Coronary artery (tissue), 2 donors: ENCODE results near the gene IRAG1.

Experiments
- DNase-seq: peaks from one replicate; pipeline ENCODE4 v3.0.0-alpha.2; 2017; ENCODE audit warnings: low spot score
- H3K27ac ChIP-seq, 2 donors: fragments of 200-600 bp; sonication (generic); one replicate each; pipeline ENCODE4 v1.5.1; 2016 to 2019
- H3K4me3 ChIP-seq: fragments of 200-600 bp; sonication (generic); 2 replicates; pipeline ENCODE4 v1.5.1; 2016; ENCODE audit warnings: mild to moderate bottlenecking, moderate library complexity
- TF ChIP-seq, protein P1 (sequence below): fragments of 200-600 bp; sonication (generic); IDR thresholded peaks from one replicate; pipeline ENCODE4 v1.5.1; 2019; ENCODE audit warnings: antibody characterized with exemption

Gene IRAG1

DNA sequence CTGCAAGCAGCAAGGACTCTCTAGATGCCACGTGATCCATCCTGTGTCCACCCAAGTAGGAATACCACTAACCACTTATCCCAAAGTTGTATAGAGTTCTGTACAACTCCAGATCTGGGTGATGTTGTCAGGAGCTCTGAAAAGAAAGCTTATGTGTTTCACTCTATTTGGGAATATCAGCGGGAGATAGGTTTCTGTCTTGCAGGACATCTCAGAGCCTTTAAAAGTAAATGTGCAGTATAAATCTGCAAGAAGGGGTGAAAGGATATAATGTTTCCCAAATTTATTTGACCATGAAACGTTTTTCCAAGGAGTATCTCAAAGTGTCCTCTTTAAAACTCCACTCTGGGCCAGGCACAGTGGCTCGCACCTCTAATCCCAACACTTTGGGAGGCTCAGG lies 13.9 kb downstream of the IRAG1 start:
- DNase-seq: no peak
- H3K27ac ChIP-seq: peak overlapping the region; percentile 24 to 92
- TF ChIP-seq, protein P1, sequence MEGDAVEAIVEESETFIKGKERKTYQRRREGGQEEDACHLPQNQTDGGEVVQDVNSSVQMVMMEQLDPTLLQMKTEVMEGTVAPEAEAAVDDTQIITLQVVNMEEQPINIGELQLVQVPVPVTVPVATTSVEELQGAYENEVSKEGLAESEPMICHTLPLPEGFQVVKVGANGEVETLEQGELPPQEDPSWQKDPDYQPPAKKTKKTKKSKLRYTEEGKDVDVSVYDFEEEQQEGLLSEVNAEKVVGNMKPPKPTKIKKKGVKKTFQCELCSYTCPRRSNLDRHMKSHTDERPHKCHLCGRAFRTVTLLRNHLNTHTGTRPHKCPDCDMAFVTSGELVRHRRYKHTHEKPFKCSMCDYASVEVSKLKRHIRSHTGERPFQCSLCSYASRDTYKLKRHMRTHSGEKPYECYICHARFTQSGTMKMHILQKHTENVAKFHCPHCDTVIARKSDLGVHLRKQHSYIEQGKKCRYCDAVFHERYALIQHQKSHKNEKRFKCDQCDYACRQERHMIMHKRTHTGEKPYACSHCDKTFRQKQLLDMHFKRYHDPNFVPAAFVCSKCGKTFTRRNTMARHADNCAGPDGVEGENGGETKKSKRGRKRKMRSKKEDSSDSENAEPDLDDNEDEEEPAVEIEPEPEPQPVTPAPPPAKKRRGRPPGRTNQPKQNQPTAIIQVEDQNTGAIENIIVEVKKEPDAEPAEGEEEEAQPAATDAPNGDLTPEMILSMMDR: no peak
- no peak overlapping the region for H3K4me3 ChIP-seq

DNA sequence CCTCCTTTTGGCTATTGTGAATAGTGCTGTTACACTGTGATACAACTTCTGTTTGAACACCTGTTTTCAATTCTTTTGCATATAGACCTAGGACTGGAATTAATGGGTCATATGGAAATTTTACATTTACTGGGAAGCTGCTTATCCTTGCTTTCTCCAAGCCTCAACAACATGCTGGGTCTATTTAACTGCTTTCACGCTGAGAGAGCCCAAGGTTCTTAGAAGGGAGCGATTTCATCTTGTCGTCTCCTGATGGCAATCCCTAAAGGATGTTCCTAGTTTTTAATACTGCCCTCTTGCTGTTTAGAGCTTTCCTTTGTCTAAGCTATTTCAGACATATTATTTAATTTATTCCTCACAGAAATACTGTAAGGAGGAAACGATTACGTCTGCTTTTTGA lies 15.5 kb downstream of the IRAG1 start:
- Histone ChIP-seq H3K4me3 (no peak overlapping the region), H3K27ac (peak overlapping the region; percentile 24 to 92)
- DNase-seq: no peak
- TF ChIP-seq, protein P1: no peak

DNA sequence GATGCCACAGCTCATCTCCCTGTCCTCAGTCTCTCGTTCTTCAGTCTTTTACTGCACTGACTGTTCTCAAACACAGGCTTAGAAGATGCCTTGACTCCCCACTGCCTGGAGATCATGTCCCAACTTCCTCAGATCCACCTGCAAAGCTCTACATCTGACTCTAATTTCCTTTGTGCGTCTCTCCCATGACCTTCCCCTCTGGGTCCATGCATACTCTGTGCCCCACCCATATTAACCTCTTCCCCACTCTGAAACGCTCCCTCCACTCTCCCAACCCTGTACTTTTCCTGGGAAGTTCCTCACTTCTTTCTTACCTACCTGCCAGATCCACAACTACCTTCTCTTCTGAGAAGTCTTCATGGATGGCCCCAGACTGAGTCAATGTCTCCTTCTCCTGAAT lies 16.6 kb downstream of the IRAG1 start:
- no peak overlapping the region for H3K4me3 ChIP-seq
- no peak for DNase-seq
- TF ChIP-seq, protein P1: no peak
- peak overlapping the region; percentile 85 to 92 for H3K27ac ChIP-seq

DNA sequence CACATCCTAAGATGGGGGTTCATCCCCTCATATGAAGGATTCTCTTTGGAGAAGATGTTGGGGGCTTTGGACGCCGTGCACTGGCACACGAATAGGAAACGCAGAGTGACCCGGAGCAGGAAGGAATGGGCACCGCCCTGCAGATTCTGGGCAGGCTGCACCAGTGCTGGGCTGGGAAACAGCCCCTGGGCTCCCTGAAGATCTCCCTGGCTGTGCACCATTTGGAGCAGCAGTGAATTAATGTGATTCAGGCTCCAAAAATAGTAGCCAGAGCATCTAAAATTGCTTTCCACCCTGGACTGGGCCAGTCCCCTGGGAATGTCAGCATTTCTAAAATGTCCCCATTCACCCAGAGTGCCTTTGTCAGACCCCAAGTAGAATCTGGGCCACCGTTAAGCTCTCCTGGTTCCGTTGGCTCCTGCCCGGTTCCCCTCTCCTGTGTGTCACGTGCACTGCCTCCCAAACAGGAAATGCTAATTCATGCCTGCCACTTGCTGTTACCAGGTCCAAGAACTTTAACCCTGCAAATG lies 18.6 kb downstream of the IRAG1 start:
- TF ChIP-seq, protein P1: no peak
- DNase-seq: peak; percentile 90
- Histone ChIP-seq H3K4me3 (peak overlapping the region; percentile 59), H3K27ac (peak overlapping the region; percentile 85 to 92)

DNA sequence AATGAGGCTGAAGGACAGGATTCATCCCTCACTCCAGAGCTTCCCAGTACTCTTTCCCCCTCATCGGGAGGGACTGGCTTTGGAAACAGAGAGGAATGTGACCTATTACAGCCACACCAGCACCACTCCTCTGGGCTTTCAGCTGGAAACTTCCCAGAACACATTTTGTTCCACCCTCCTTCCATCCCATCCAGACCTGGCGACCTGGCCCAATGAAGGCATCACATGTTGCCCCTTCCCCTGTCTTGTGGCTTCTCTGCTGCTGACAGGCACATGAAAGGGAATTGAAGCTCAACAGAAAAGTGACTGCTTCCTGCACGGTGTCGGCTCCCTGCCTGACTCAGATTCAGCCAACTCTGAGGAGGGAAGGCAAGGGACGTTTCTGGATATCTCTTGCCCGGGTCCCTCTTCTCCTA lies 19.1 kb downstream of the IRAG1 start:
- TF ChIP-seq, protein P1: no peak
- Histone ChIP-seq H3K4me3 (peak overlapping the region; percentile 59), H3K27ac (peak overlapping the region; percentile 85 to 92)
- peak; percentile 84 for DNase-seq

DNA sequence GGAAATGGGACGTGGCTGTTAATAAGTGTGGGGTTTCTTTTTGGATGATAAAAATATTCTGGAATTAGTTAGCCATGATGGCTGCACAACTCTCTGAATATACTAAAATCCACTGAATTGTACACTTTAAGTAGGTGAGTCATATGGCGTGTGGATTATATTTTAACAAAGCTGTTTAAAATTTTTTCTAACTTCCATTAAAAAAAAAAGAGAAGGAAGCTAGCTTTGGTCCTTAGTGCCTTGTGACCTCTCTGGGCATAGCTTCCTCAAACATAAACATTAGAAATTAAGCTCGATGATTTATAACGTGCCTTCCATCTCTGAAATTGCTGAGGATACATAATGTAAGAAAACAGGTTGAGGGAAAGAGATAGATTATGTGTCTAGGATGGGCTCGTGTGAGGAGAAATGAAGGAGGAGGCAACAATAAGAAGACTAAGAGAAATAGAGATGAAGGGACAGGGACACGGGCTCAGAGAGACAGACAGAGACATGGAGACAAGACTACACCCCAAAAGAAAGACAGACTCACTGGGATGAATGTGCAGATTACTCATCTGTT lies 20.0 kb downstream of the IRAG1 start:
- TF ChIP-seq, protein P1: no peak
- peak overlapping the region; percentile 59 for H3K4me3 ChIP-seq
- peak overlapping the region; percentile 85 to 92 for H3K27ac ChIP-seq
- DNase-seq: no peak

DNA sequence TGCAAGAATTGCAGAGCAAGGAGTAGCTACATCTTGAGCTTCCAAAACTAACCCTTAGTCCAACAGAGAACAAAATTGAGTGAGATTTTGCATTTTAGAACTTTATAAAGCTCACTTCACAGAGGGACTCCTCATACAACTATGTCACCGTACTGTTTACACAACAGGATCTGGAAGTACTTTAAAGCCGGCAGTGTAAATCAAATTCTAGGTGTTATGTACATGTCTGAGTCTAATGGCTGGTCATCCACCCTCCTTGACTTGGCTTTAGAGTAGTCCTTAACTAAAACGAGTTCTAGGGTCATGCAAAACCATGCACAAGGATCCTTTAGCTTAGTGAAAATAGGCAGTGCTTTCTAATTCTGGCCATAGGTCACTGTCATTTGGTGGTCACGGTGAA lies 23.5 kb downstream of the IRAG1 start:
- peak overlapping the region; percentile 77 to 79 for H3K27ac ChIP-seq

More for the DNA sequence above, 23.5 kb downstream of the IRAG1 start:
- peak overlapping the region; percentile 25 for H3K4me3 ChIP-seq
- no peak for DNase-seq
- TF ChIP-seq, protein P1: no peak
